DOHH2 (cell line): ENCODE measurements around the gene ST3GAL3.

Experiments used
- CTCF ChIP-seq: fragments of 200-600 bp; sonication (generic); IDR thresholded peaks from one replicate; pipeline ENCODE4 v1.5.1; 2014; ENCODE audit warnings: antibody characterized with exemption, mild to moderate bottlenecking, low read depth, low read length; ENCODE audit not compliant: poor library complexity, severe bottlenecking
- EZH2phosphoT487 ChIP-seq: fragments of 200-600 bp; sonication (generic); IDR thresholded peaks from 2 replicates; pipeline ENCODE4 v1.6.1; 2017; ENCODE audit warnings: borderline replicate concordance, mild to moderate bottlenecking, antibody characterized with exemption, low read length, moderate library complexity, mixed read lengths

- TF ChIP-seq CTCF, result no peak
- no peak for TF ChIP-seq EZH2phosphoT487
Measured at GRCh38 chr1:43921022-43921421, 213.7 kb downstream of the ST3GAL3 start.
